Testis (tissue), 3 donors: ENCODE results near the gene C3orf49. TPM values are rescaled to one million over a fixed set of nuclear protein-coding genes. Genes with fewer than 3 reads are reported as not detected.

Source experiments
- DNase-seq: peaks from one replicate; pipeline ENCODE4 v3.0.0-alpha.2; 2019
- H3K27ac ChIP-seq, 2 donors: fragments of 200-600 bp; sonication (generic); one replicate each; pipeline ENCODE4 v1.5.1; 2019
- H3K27me3 ChIP-seq: fragments of 200-600 bp; sonication (generic); one replicate; pipeline ENCODE4 v1.5.1; 2019
- H3K36me3 ChIP-seq: fragments of 200-600 bp; sonication (generic); one replicate; pipeline ENCODE4 v1.5.1; 2017; ENCODE audit warnings: low read depth; ENCODE audit errors: missing control alignments
- H3K4me1 ChIP-seq: fragments of 200-600 bp; sonication (generic); one replicate; pipeline ENCODE4 v1.5.1; 2019
- H3K4me3 ChIP-seq, 2 donors: fragments of 200-600 bp; sonication (generic); one replicate each; pipeline ENCODE4 v1.5.1; 2017 to 2019
- H3K9me3 ChIP-seq: fragments of 200-600 bp; sonication (generic); one replicate; pipeline ENCODE4 v1.5.1; 2017
- POLR2A ChIP-seq: fragments of 450-650 bp; IDR thresholded peaks from one replicate; pipeline ENCODE4 v1.6.1; 2017; ENCODE audit warnings: antibody characterized with exemption, mild to moderate bottlenecking, moderate library complexity
- WGBS, 2 donors: methylation state at CpG; one replicate each; pipeline ENCODE4 v1.1.5; 2018; 5-methylcytosine and 5-hydroxymethylcytosine counted together
- intact Hi-C: fragments of 100-400 bp; cut with DNase I; formaldehyde crosslinking; loops from one replicate; pipeline ENCODE4 v1.15.1; 2023; ENCODE audit warnings: low total_unique reads
- polyA plus RNA-seq: library from polyadenylated mRNA; stranded (reverse); fragments of 350-450 nt; fragmentation: Illumina TruSeq; extraction: RNeasy Lipid Tissue Mini Kit (QIAGEN cat#74804); gene quantifications from one replicate; pipeline ENCODE4 v1.2.3, GENCODE V29; 2014; ENCODE audit warnings: low read depth, low replicate concordance; ENCODE audit not compliant: insufficient read depth
- total RNA-seq, 2 donors: library from RNA; depleted of rRNA; stranded (reverse); fragments of >200 nt; gene quantifications; one replicate each; pipeline ENCODE4 v1.2.3, GENCODE V29; 2016
- TF ChIP-seq, protein P1 (sequence below), 3 experiments: fragments of 450-650 bp in 2 of 3; fragments of 200-600 bp in 1 of 3; sonication (generic) in 1 of 3; IDR thresholded peaks; one replicate each; pipeline ENCODE4 v1.5.1; 2016 to 2019; ENCODE audit warnings: antibody characterized with exemption in 3 of 3, mild to moderate bottlenecking in 2 of 3, moderate library complexity in 1 of 3

C3orf49 gene
- total and polyA plus RNA-seq, 3 donors from 2014 or later, result 0.63 to 0.93 (median 0.66) TPM

GRCh38 chr3:63892773-63893352 lies 73.8 kb downstream of the C3orf49 start:
- TF ChIP-seq, protein P1, sequence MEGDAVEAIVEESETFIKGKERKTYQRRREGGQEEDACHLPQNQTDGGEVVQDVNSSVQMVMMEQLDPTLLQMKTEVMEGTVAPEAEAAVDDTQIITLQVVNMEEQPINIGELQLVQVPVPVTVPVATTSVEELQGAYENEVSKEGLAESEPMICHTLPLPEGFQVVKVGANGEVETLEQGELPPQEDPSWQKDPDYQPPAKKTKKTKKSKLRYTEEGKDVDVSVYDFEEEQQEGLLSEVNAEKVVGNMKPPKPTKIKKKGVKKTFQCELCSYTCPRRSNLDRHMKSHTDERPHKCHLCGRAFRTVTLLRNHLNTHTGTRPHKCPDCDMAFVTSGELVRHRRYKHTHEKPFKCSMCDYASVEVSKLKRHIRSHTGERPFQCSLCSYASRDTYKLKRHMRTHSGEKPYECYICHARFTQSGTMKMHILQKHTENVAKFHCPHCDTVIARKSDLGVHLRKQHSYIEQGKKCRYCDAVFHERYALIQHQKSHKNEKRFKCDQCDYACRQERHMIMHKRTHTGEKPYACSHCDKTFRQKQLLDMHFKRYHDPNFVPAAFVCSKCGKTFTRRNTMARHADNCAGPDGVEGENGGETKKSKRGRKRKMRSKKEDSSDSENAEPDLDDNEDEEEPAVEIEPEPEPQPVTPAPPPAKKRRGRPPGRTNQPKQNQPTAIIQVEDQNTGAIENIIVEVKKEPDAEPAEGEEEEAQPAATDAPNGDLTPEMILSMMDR (IDR thresholded peaks at IDR 0.05), result no peak
- TF ChIP-seq POLR2A, result no peak
- 96% methylated on average over 1 of the region's 1 CpG for WGBS, 2 donors
- Histone ChIP-seq H3K36me3 (no peaks in the 10 kb centered on the region), H3K27ac (no peak overlapping the region), H3K9me3 (no peaks in the 10 kb centered on the region), H3K4me1 (peaks cover 6% of the 10 kb centered on the region), H3K4me3 (no peak overlapping the region), H3K27me3 (no peaks in the 10 kb centered on the region)
- DNase-seq, result no peak
- intact Hi-C loops, result no loop called here

GRCh38 chr3:63895422-63896189 lies 76.5 kb downstream of the C3orf49 start:
- intact Hi-C loops, result no loop called here
- Histone ChIP-seq H3K4me1 (peaks cover 6% of the 10 kb centered on the region), H3K36me3 (no peaks in the 10 kb centered on the region), H3K4me3 (no peak overlapping the region), H3K27me3 (no peaks in the 10 kb centered on the region), H3K9me3 (no peaks in the 10 kb centered on the region), H3K27ac (no peak overlapping the region)
- TF ChIP-seq, protein P1 (IDR thresholded peaks at IDR 0.05), result no peak
- no peak for TF ChIP-seq POLR2A
- no peak for DNase-seq
- WGBS, 2 donors, result 68 to 73% methylated on average over 5 of the region's 5 CpGs

GRCh38 chr3:63896332-63897030 lies 77.4 kb downstream of the C3orf49 start:
- WGBS, 2 donors, result 53 to 57% methylated on average over 1 of the region's 1 CpG
- DNase-seq, result no peak
- H3K36me3 ChIP-seq, result no peaks in the 10 kb centered on the region
- no peaks in the 10 kb centered on the region for H3K9me3 ChIP-seq
- H3K27ac ChIP-seq, result no peak overlapping the region
- no peaks in the 10 kb centered on the region for H3K27me3 ChIP-seq
- TF ChIP-seq POLR2A, result no peak
- no peak overlapping the region for H3K4me3 ChIP-seq
- peaks cover 6% of the 10 kb centered on the region for H3K4me1 ChIP-seq
- intact Hi-C loops, result no loop called here

Other genes starting within 250 kb of the C3orf49 start
- gene SNTN, start 166.6 kb upstream of the C3orf49 start, total RNA-seq, result not detected
- gene SNTN, start 166.6 kb upstream of the C3orf49 start, polyA plus RNA-seq, result 2.3 TPM
- 10 to 100 TPM; 22.5 to 42.9 TPM for gene THOC7, start 44.5 kb downstream of the C3orf49 start, total RNA-seq
- gene THOC7, start 44.5 kb downstream of the C3orf49 start, polyA plus RNA-seq, result 85.5 TPM
- 10 to 100 TPM; 46.0 to 47.6 TPM for gene ATXN7, start 44.6 kb downstream of the C3orf49 start, total RNA-seq
- gene ATXN7, start 44.6 kb downstream of the C3orf49 start, polyA plus RNA-seq, result 30.9 TPM
- gene SCAANT1, start 93.1 kb downstream of the C3orf49 start, total RNA-seq, result not detected
- gene SCAANT1, start 93.1 kb downstream of the C3orf49 start, polyA plus RNA-seq, result 4.4 TPM
- 100 to 1,000 TPM; 105 to 128 TPM for gene PSMD6, start 204.2 kb downstream of the C3orf49 start, total RNA-seq
- 249 TPM for gene PSMD6, start 204.2 kb downstream of the C3orf49 start, polyA plus RNA-seq